HG03442 (cell line): ENCODE measurements around the gene GPR155.
"Not testable (repeated sequence)": the region's sequence is repeated elsewhere in the genome, so short reads cannot be mapped to it uniquely, and the experiment has no call there.

Experiments used
- ATAC-seq: cut with Tn5 transposase; IDR thresholded peaks from one replicate; pipeline ENCODE4 v1.9.1; 2021; ENCODE audit warnings: mild to moderate bottlenecking, moderate library complexity; ENCODE audit not compliant: unreplicated experiment

The GPR155 gene

DNA sequence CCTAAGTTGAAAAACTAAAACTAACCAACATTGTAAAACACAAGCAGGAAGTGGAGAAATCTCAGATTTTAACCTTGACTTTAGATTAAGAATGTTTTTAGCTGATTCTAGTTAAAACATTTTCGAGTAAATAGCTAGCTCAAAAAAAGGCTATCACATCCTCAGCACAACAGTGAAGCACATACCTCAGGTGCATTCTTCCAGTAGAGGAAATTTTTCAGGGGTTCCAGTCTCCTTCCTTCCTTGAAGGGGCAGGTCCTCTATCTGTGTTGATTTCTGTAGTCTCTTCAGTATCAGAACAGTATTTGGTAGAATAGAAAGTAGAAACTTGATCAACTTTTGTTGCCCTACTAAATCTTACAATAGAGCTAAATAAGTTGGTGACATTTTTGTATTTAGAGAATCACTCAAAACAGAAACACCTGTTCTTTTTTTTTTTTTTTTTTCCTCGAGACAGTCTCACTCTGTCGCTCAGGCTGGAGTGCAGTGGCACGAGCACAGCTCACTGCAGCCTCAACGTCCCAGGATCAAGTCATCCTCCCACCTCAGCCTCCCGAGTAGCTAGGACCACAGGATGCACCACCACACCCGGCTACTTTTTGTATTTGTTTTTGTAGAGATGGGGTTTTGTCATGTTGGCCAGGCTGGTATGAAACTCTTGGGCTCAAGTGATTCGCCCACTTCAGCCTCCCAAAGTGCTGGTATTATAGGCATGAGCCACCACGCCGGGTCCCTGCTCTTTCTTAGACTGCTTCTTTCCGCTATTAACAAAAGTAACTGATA is 6.9 kb upstream of the GPR155 start:
- ATAC-seq, result peak; percentile 32

DNA sequence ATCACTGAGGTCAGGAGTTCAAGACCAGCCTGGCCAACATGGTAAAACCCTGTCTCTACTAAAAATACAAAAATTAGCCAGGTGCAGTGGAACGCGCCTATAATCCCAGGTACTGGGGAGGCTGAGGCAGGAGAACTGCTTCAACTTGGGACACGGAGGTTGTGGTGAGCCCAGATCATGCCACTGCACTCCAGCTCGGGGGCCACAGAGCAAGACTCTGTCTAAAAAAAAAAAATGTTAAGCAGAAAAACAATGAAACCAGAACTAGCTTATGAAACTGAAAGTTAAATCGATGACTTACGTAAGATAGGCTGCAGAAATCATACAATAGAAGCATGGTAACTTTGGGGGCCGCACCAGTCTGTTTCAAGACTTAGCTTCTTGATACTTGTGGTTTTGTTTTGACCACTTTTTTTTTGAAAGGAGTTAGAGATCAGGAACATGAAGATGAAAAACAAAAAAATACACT is 6.2 kb upstream of the GPR155 start:
- peak; percentile 85 for ATAC-seq

DNA sequence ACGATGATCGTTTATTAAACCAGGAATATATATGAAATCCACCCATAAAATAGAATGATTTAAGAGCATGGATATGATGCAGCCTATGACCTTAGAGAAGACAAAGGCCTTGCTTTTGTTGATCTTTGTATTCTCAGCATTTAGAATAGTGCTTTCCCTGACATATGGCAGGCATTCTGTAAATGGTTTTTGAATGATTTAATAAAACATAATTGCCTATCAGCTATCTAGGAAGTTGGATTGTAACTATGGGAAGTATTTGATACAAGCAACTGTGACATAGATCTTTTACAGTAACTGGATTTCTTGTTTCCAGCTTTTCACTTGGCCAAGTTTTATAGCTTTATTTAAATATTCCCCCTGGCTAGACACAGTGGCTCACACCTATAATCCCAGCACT is 5.1 kb upstream of the GPR155 start:
- no peak for ATAC-seq

DNA sequence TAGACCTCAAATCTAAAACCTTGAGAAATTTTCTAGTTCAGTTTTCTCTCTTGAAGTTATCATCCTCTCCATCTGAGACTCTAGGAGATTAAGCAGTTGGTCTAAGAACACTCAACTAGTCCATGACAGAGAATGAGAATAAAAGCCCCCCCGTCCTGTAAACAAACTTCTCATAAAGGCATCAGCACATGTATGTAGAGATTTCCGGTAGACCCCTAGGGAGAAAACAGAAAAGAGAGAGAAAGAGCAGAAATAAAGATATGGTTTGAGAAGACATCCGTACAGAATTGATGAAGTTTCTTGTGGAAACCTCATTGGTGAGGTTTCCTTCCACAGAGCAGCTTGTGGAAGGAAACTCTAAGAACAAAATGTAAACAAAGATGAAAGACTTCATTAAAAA is 3.2 kb upstream of the GPR155 start:
- no peak for ATAC-seq

DNA sequence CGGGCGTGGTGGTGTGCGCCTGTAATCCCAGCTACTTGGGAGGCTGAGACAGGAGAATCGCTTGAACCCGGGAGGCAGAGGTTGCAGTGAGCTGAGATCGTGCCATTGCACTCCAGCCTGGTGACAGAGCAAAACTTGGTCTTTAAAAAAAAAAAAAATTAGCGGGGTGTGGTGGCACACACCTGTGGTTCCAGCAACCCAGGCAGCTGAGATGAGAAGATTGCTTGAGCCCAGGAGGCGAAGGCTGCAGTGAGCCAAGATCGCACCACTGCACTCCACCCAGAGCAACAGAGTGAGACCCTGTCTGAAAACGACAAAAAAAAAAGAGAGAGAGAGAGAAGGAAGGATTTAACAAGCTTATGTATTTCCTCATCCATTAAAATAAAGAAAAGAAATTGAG is 2.7 kb upstream of the GPR155 start:
- not testable (repeated sequence) for ATAC-seq

DNA sequence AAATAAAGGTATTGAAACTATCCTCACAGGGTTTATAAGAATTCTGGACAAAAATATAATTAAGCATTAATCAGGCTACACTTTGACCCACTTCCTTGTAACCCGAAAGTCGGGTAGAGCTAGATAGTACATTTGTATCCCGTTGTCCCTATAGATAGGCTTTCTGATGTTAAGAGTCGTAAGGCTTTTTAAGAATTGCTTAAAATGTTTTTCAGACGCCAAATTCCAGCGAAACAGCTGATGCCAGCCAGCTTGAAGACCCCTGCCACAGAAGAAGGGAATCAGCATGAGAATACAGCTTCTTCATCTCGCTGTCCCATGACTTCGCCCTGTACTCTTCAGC is 962 bp upstream of the GPR155 start:
- ATAC-seq, result no peak

DNA sequence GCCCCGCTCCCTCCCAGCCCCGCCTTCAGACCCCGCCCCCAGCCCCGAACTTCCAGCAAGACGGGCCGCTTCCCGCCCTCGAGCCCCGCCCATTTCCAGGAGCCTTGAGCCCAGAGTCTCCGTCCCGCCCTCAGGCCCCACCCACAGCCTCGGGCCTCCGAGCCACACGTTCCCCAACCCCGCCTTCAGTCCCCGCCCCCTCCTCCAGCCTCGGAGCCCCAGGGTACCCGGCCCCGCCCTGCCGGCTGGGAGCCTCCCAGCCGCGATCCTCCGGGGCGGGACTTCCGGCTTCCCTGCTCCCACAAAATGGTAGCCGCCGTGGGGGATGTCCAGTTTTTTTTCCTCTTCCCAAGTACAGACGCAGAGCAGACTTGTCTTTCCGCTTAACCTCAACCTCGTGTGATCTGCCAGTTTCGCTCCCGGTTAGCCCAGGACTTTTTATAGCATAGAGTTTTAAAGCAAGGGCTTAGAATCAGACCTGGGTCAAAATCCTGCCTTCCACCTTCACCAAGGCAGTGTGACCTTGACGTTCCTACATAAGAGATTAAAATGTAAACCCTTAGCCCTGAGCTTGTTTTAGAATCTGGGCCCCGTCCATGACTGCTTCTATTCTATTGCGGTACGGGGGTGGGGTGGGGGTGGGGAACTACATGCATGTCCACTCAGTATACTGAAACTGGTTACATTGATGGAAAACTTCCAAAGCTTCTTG is 435 bp upstream of the GPR155 start:
- peak; percentile 80 for ATAC-seq

DNA sequence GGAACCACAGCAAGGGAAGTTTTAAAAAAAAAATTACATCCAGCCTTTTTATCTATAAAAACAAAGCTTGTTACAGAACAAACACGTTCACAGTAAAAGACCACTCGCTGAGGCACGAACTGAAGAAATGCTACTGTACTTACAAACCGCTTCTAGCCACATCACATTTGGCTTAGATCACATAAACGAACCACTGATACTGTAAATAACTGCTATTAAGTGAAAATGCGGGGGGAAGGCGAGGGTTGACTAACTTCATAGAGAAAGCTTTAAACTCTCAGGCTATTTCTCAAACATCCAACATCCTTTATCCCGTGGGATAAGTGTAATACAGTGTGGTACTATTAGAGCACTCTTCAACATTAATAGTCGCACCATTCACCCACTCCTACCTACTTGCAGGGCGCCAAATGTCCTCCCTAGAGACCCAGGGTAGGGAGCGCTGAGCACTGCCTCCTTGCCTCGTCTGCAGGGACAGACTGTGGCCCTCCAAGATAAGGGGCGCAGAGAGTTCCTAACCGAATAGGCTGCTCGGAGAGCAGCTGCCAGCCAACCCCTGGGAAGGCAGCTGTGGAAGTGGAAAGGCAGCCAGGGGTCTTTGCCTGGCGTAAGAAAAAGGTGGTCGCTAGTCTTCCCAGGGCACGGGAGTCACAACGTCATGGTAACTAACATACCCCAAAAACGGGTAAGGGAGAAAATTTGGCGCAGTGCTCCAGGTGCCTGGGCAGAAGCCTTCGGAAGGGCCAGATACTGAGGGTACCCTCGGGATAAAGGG is 854 bp downstream of the GPR155 start:
- peak; percentile 25 for ATAC-seq

DNA sequence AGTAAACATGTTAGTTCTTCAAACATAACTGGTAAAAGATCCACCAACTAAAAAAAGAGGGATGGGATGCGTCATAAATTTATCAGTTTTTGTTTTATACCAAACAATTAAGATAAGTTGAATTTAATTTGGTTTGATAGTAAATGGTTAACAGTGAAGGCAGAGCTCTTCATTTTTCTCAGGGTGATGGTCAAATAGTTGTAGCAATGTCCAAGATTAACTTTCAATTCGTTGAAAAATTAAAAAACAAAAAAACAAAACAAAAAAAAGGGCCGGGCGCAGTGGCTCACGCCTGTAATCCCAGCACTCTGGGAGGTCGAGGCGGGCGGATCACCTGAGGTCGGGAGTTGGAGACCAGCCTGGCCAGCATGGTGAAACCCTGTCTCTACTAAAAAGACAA is 1.8 kb downstream of the GPR155 start:
- not testable (repeated sequence) for ATAC-seq

DNA sequence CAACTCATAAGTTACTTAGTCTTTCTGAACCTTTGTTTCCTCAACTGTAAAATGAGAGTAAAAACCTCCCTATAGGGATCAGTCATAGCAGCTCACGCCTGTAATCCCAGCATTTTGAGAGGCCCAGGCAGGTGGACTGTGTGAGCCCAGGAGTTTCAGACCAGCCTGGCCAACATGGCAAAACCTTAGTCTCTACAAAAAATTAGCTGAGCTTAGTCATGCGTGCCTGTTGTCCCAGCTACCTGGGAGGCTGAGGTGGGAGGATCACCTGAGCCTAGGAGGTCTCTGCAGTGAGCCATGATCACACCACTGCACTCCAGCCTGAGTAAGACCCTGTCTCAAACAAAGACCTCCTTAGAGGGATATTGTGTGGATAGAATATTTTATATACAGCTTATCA is 2.3 kb downstream of the GPR155 start:
- ATAC-seq, result no peak

DNA sequence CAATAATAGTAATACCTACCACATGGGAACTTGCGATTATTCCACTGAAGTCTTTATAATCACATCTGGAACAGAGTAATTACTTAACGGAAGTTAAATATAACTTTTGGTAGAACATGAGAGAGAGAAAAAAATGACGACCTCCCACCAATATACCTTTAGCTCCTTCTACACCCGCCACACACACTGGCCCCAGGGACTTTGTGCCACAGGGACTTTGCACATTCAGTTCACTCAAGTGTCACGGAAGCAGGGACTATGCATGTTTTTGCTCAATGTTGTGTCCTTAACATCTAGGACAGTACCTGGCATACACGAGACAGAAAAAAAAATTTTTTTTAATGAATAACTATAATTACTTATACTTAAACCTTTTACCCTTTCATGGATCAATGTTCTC is 4.0 kb downstream of the GPR155 start:
- no peak for ATAC-seq

DNA sequence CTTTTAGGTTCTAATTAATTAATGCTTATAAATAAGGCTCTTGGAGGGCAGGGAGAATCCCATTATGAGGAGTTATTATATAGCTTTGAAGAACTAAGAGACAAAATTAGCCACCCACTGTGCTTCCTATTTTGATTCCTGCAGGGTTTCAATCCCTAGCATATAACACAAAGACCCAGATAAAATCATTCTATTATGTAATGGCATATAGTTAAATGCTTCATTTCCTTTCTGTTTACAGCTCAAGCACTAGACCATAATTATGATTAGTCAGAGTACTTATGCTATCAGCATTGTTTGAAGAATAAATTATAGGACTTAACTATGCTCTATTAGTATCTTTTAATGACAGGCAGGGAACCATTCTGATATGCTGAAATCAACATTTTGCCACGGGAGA is 9.1 kb downstream of the GPR155 start:
- no peak for ATAC-seq

DNA sequence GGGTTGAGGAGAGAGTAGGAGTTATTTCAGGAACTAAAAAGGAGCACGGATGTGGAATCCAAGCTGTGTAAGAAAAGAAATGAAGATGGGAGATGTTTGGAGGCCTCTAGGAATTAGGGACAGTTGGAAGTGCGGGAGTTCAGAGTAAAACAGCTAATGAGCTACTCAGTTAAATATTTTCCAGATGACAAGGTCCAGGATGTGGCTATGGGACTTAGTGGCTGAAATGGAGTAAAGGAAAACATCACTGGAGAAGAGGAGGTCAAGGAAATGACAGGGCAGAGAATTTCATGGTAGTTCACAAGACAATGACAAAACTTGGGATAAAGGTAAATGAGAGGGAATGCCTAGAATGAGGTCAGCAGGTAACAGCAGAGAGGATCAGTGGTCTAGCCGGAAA is 13.0 kb downstream of the GPR155 start:
- ATAC-seq, result no peak

DNA sequence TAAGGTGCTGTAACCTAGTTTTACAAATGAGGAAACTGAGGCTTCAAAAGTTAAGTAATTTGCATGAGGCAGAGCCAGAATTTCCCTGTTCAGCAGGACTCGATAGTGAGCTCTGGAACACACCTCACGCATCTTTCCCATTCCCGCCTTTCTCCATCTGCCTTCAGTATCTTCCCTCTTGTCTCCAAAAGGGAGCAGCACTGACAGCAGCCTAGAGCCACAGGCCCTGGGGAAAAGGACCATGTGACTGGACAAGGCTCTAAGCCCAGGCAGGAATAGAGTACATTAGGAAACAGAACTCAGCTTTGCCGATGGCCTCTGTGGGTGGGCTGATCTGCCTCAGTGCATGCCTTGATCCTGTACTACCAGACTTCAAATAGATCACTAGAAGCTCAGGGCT is 21.5 kb downstream of the GPR155 start:
- no peak for ATAC-seq

DNA sequence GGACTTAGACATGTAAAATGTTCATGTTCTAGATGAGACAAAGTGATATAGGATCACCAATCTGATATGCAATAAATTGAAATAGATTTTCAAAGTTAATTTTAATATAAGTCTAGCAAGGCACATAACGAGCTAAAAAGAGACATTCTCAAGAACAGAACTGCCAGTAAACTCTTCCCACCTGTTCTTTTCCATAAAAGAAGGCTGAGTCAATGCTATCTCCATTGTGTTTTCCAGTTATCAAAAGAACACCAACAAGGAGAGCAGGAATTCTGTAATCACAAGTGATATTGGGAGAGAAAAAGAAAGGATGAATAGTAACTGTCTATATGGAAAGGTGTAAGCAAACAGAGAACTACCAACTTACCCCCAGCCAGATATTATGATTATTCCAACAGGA is 25.6 kb downstream of the GPR155 start:
- no peak for ATAC-seq

DNA sequence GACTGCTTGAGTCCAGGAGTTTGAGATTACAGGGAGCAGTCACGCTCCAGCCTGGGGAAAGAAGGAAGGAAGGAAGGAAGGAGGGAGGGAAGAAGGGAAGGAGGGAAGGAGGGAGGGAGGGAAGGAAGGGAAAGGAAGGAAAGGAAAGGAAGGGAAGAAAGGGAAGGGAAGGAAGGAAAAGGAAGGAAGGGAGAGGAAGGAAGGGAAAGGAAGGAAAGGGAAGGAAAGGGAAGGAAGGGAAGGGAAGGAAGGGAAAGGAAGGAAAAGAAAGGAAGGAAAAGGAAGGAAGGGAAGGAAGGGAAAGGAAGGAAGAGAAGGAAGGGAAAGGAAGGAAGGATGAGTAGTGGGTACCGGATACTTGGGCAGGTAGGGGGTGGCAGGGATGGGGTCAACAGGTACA is 32.3 kb downstream of the GPR155 start:
- ATAC-seq, result no peak

DNA sequence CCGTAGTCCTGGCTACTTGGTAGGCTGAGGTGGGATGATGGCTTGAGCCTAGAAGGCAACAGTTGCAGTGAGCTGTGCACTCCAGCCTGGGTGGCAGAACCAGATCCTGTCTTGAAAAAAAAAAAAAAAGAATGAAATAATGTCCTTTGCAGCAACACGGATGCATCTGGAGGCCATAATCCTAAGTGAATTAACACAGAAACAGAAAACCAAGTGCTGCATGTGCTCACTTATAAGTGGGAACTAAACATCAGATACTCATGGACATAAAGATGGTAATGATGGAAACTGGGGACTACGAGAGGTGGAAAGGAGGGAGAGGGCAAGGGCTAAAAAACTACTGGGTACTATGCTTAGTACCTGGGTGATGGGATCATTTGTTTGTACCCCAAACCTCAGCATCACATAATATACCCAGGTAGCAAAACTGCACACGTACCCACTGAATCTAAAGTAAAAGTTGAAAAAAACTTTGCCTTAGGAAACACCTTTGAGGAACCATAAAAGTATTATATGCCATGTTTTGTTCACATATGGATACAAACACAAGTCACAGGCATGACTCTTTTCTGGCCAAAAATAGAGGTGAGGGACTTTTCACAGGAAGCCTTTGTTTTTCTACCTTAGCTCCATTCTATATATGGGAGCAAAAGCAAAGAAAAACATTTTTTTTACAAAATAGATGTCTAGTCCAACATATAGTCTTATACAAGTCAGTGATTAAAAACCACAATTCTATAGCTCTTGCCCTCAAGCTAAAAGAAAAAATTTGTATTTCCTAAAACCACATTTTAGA is 36.6 kb downstream of the GPR155 start:
- ATAC-seq, result no peak

DNA sequence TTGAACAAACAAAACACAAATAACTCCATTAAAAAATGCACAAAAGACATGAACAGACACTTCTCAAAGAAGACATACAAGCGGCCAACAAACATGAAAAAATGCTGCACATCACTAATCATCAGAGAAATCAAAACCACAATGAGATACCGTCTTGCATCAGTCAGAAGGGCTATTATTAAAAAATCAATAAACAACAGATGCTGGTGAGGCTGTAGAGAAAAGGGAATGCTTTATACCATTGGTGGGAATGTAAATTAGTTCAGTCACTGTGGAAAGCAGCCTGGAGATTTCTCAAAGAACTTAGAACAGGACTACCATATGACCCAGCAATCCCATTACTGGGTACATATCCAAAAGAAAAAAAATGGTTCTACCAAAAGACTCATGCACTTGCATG is 37.8 kb downstream of the GPR155 start:
- no peak for ATAC-seq

DNA sequence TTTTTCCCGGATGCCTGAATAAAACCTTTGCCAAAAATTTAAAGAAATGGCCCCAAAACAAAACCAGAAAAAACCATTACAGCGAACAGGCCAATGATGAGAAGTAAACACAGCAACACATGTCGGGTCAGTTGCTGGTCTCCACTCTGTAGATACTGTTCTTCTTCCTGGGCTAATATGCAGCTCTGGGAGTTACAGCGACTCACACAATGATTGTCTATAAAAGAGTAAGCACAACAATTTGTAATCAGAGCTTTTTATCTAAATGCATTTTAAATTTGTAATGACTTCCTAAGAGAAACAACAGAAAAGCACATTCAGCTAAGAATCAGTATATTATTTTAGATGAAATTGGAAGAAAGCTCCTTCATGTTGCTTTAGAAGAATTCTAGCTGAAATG is 40.3 kb downstream of the GPR155 start:
- no peak for ATAC-seq

DNA sequence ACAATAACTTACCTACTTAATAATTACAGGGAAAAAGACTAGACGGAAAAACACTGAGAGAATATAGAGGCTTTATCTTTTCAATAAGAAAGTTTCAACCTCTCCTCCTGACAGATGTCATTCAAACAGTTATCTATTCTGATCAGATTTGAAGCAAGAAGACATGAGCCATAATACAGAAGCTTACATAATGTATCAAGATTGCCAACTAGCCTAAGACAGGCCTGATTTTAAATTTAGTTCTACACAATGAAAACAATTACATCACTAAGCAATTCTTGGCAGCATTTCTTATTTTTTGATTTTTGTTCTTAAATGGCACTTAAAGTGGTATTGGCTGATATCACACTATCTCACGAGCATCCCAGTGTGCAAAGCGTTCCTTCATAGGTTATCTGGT is 41.6 kb downstream of the GPR155 start:
- ATAC-seq, result no peak

DNA sequence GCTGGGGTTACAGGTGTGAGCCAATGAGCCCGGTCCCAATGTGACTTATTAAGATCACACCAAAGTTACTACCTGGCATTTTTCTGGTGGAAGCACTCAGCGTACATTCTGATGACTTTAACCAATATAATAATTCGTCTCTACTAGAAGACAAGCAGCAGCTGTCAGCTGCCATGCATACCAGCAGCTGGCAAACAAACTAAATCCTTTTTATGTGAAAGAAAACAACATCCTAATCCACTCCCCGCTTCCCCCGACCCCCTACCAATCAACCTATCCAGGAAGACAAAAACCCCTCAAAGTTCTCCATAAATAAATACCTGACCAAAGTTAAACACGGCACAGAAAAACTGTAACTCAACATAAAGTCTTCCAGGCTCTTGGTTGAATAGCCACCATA is 42.1 kb downstream of the GPR155 start:
- no peak for ATAC-seq
